ENCODE data around the gene P2RX7. TPM values are rescaled to one million over a fixed set of nuclear protein-coding genes. Genes with fewer than 3 reads are reported as not detected.

The P2RX7 gene
- total and polyA plus RNA-seq, 9 of the 15 experiments (the other 6 are each of a cell fraction or from before 2014, with no cell fraction given) = 0.04 to 0.65 (median 0.30) TPM

DNA sequence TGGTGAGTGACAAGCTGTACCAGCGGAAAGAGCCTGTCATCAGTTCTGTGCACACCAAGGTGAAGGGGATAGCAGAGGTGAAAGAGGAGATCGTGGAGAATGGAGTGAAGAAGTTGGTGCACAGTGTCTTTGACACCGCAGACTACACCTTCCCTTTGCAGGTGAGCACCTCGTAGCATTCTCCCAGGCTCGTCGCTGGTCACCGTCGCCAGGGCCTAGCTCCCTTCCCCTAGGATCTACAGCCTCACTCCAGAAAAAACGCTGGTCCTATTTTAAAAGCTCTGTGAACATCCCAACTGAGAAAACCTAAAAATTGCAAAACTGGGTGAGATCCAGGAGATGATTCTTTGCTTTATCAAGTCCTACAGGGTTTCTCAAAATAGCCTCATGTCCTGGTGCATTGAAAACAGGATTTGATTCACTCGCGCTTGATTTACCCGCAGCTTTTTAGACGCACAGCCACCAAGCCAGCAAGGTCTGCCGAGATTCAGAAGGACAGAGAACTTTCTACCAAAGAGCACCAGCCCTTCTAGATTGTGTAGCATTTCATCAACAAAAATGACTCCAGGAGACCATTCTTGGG, 22.2 kb downstream of the P2RX7 start (continued):
- TF ChIP-seq SMAD1 (IDR thresholded peaks at IDR 0.05; ENCODE audit: low read depth, low read length, partially characterized antibody) = no peak
- TF ChIP-seq BCL6 (CRISPR knock-in tag; IDR thresholded peaks at IDR 0.05) = no peak
- TF ChIP-seq, protein P1, sequence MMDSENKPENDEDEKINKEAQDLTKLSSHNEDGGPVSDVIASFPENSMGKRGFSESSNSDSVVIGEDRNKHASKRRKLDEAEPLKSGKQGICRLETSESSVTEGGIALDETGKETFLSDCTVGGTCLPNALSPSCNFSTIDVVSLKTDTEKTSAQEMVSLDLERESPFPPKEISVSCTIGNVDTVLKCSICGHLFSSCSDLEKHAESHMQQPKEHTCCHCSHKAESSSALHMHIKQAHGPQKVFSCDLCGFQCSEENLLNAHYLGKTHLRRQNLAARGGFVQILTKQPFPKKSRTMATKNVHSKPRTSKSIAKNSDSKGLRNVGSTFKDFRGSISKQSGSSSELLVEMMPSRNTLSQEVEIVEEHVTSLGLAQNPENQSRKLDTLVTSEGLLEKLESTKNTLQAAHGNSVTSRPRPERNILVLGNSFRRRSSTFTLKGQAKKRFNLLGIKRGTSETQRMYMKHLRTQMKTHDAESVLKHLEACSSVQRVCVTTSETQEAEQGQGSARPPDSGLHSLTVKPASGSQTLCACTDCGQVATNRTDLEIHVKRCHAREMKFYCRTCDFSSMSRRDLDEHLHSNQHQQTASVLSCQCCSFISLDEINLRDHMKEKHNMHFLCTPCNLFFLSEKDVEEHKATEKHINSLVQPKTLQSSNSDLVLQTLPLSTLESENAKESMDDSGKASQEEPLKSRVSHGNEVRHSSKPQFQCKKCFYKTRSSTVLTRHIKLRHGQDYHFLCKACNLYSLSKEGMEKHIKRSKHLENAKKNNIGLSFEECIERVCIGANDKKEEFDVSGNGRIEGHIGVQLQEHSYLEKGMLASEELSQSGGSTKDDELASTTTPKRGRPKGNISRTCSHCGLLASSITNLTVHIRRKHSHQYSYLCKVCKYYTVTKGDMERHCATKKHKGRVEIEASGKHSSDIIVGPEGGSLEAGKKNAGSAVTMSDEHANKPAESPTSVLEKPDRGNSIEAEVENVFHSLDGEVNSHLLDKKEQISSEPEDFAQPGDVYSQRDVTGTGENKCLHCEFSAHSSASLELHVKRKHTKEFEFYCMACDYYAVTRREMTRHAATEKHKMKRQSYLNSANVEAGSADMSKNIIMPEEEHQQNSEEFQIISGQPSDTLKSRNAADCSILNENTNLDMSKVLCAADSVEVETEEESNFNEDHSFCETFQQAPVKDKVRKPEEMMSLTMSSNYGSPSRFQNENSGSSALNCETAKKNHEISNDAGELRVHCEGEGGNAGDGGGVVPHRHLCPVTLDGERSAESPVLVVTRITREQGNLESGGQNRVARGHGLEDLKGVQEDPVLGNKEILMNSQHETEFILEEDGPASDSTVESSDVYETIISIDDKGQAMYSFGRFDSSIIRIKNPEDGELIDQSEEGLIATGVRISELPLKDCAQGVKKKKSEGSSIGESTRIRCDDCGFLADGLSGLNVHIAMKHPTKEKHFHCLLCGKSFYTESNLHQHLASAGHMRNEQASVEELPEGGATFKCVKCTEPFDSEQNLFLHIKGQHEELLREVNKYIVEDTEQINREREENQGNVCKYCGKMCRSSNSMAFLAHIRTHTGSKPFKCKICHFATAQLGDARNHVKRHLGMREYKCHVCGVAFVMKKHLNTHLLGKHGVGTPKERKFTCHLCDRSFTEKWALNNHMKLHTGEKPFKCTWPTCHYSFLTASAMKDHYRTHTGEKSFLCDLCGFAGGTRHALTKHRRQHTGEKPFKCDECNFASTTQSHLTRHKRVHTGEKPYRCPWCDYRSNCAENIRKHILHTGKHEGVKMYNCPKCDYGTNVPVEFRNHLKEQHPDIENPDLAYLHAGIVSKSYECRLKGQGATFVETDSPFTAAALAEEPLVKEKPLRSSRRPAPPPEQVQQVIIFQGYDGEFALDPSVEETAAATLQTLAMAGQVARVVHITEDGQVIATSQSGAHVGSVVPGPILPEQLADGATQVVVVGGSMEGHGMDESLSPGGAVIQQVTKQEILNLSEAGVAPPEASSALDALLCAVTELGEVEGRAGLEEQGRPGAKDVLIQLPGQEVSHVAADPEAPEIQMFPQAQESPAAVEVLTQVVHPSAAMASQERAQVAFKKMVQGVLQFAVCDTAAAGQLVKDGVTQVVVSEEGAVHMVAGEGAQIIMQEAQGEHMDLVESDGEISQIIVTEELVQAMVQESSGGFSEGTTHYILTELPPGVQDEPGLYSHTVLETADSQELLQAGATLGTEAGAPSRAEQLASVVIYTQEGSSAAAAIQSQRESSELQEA (IDR thresholded peaks at IDR 0.05; ENCODE audit: low read depth) = no peak
- TF ChIP-seq, protein P2, sequence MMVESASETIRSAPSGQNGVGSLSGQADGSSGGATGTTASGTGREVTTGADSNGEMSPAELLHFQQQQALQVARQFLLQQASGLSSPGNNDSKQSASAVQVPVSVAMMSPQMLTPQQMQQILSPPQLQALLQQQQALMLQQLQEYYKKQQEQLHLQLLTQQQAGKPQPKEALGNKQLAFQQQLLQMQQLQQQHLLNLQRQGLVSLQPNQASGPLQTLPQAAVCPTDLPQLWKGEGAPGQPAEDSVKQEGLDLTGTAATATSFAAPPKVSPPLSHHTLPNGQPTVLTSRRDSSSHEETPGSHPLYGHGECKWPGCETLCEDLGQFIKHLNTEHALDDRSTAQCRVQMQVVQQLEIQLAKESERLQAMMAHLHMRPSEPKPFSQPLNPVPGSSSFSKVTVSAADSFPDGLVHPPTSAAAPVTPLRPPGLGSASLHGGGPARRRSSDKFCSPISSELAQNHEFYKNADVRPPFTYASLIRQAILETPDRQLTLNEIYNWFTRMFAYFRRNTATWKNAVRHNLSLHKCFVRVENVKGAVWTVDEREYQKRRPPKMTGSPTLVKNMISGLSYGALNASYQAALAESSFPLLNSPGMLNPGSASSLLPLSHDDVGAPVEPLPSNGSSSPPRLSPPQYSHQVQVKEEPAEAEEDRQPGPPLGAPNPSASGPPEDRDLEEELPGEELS (CRISPR knock-in tag; IDR thresholded peaks at IDR 0.05; ENCODE audit: borderline replicate concordance) = no peak
- TF ChIP-seq CHD2 (IDR thresholded peaks at IDR 0.05; ENCODE audit: low read depth, low read length) = no peak
- no peak for TF ChIP-seq NFIX (CRISPR knock-in tag; IDR thresholded peaks at IDR 0.05; ENCODE audit: low read depth)
